ENCODE data around the gene RAI14. TPM values are rescaled to one million over a fixed set of nuclear protein-coding genes. Genes with fewer than 3 reads are reported as not detected.

Gene RAI14
- total RNA-seq = 44.8 and 49.6 TPM in 2 replicates
- polyA plus RNA-seq = 31.3 and 42.2 TPM in 2 replicates

- Histone ChIP-seq H4K20me1 (ENCODE audit: insufficient read depth, poor library complexity, severe bottlenecking) (peaks cover 9% of the 10 kb centered on the region), H2AFZ (peak within 1 kb of the TSS; percentile 92), H3K9me3 (ENCODE audit: low read depth) (no peaks in the 10 kb centered on the region), H3K4me1 (ENCODE audit: insufficient read depth) (peaks cover 10% of the 10 kb centered on the region), H3K4me2 (peak within 1 kb of the TSS; percentile 87), H3K4me3 (peak within 1 kb of the TSS; percentile 73), H3K36me3 (replicated peaks; ENCODE audit: insufficient read depth, low read depth) (no peaks in the 10 kb centered on the region), H3K27ac (peak within 1 kb of the TSS; percentile 98), H3K79me2 (peaks cover 40% of the 10 kb centered on the region), H3K27me3 (no peaks in the 10 kb centered on the region), H3K9me2 (replicated peaks; ENCODE audit: insufficient read depth) (no peaks in the 10 kb centered on the region)
- peak; percentile 92 for DNase-seq (ENCODE audit: low spot score)
- TF ChIP-seq, protein P1, sequence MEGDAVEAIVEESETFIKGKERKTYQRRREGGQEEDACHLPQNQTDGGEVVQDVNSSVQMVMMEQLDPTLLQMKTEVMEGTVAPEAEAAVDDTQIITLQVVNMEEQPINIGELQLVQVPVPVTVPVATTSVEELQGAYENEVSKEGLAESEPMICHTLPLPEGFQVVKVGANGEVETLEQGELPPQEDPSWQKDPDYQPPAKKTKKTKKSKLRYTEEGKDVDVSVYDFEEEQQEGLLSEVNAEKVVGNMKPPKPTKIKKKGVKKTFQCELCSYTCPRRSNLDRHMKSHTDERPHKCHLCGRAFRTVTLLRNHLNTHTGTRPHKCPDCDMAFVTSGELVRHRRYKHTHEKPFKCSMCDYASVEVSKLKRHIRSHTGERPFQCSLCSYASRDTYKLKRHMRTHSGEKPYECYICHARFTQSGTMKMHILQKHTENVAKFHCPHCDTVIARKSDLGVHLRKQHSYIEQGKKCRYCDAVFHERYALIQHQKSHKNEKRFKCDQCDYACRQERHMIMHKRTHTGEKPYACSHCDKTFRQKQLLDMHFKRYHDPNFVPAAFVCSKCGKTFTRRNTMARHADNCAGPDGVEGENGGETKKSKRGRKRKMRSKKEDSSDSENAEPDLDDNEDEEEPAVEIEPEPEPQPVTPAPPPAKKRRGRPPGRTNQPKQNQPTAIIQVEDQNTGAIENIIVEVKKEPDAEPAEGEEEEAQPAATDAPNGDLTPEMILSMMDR (IDR thresholded peaks at IDR 0.05; ENCODE audit: poor library complexity) = no peak
- TF ChIP-seq EZH2phosphoT487 (IDR thresholded peaks at IDR 0.05; ENCODE audit: low read depth, severe bottlenecking, unreplicated experiment) (no peak), EZH2 (IDR thresholded peaks at IDR 0.05; ENCODE audit: borderline replicate concordance) (no peak)
- 1% methylated on average over 18 of the region's 79 CpGs for WGBS (ENCODE audit: low lambda C conversion rate, missing lambda C conversion rate)
Measured at GRCh38 chr5:34656001-34656699, at the start of gene RAI14. TSS of gene RAI14 (plus strand) at chr5:34656328. CDS start at chr5:34686920, 30,592 bp downstream.

DNA sequence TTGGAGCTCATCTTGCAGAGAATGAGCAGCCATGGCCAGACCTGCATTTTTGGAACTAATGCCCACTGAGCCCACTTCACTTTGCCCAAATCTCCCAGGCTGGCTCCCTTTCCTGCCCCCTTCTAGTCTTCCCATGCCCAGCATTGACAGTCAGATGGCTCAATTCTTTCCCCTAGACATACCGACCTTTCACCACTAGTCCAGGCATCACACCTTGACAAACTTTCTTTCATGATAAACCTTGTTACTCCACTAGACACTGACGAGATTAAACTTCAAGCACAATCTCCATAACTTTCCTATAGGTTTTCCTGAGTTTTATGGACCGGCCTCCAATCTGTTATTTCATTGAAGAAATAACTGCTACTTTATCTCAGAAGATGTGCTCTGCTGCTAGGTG lies 47.8 kb upstream of the RAI14 start:
- DNase-seq (ENCODE audit: low spot score) = no peak
- no peak overlapping the region for H3K4me2 ChIP-seq

GRCh38 chr5:34608859-34609648 lies 47.1 kb upstream of the RAI14 start:
- DNase-seq (ENCODE audit: low spot score) = peak; percentile 33
- Histone ChIP-seq H3K79me2 (no peaks in the 10 kb centered on the region), H3K9me2 (replicated peaks; ENCODE audit: insufficient read depth) (no peaks in the 10 kb centered on the region), H2AFZ (no peak overlapping the region), H3K27me3 (no peaks in the 10 kb centered on the region), H3K36me3 (replicated peaks; ENCODE audit: insufficient read depth, low read depth) (no peaks in the 10 kb centered on the region), H3K4me3 (no peak overlapping the region), H3K4me1 (ENCODE audit: insufficient read depth) (peaks cover 5% of the 10 kb centered on the region), H3K4me2 (no peak overlapping the region), H3K9me3 (ENCODE audit: low read depth) (no peaks in the 10 kb centered on the region), H4K20me1 (ENCODE audit: insufficient read depth, poor library complexity, severe bottlenecking) (no peaks in the 10 kb centered on the region), H3K27ac (peak overlapping the region; percentile 58)
- no peak for TF ChIP-seq EZH2phosphoT487 (IDR thresholded peaks at IDR 0.05; ENCODE audit: low read depth, severe bottlenecking, unreplicated experiment)
- 45% methylated on average over 3 of the region's 3 CpGs for WGBS (ENCODE audit: low lambda C conversion rate, missing lambda C conversion rate)

More for the DNA sequence above, 47.8 kb upstream of the RAI14 start:
- no peak overlapping the region for H2AFZ ChIP-seq
- H3K27ac ChIP-seq = peak overlapping the region; percentile 58
- 69% methylated on average over 3 of the region's 3 CpGs for WGBS (ENCODE audit: low lambda C conversion rate, missing lambda C conversion rate)
- H3K79me2 ChIP-seq = no peaks in the 10 kb centered on the region
- TF ChIP-seq, protein P1 (IDR thresholded peaks at IDR 0.05; ENCODE audit: poor library complexity) = no peak
- no peak for TF ChIP-seq EZH2 (IDR thresholded peaks at IDR 0.05; ENCODE audit: borderline replicate concordance)
- no peak for TF ChIP-seq EZH2phosphoT487 (IDR thresholded peaks at IDR 0.05; ENCODE audit: low read depth, severe bottlenecking, unreplicated experiment)
- H3K27me3 ChIP-seq = no peaks in the 10 kb centered on the region
- no peaks in the 10 kb centered on the region for H4K20me1 ChIP-seq (ENCODE audit: insufficient read depth, poor library complexity, severe bottlenecking)
- H3K36me3 ChIP-seq (replicated peaks; ENCODE audit: insufficient read depth, low read depth) = no peaks in the 10 kb centered on the region
- peaks cover 5% of the 10 kb centered on the region for H3K4me1 ChIP-seq (ENCODE audit: insufficient read depth)
- H3K9me3 ChIP-seq (ENCODE audit: low read depth) = no peaks in the 10 kb centered on the region
- no peak overlapping the region for H3K4me3 ChIP-seq
- H3K9me2 ChIP-seq (replicated peaks; ENCODE audit: insufficient read depth) = no peaks in the 10 kb centered on the region

- H3K9me3 ChIP-seq (ENCODE audit: low read depth) = no peaks in the 10 kb centered on the region
- peaks cover 5% of the 10 kb centered on the region for H3K4me1 ChIP-seq (ENCODE audit: insufficient read depth)
- 75% methylated on average over 6 of the region's 6 CpGs for WGBS (ENCODE audit: low lambda C conversion rate, missing lambda C conversion rate)
- H3K4me3 ChIP-seq = no peak overlapping the region
- no peaks in the 10 kb centered on the region for H3K27me3 ChIP-seq
- H3K79me2 ChIP-seq = no peaks in the 10 kb centered on the region
- TF ChIP-seq, protein P1 (IDR thresholded peaks at IDR 0.05; ENCODE audit: poor library complexity) = no peak
- TF ChIP-seq EZH2 (IDR thresholded peaks at IDR 0.05; ENCODE audit: borderline replicate concordance) (no peak), EZH2phosphoT487 (IDR thresholded peaks at IDR 0.05; ENCODE audit: low read depth, severe bottlenecking, unreplicated experiment) (no peak)
- H2AFZ ChIP-seq = no peak overlapping the region
- no peaks in the 10 kb centered on the region for H3K36me3 ChIP-seq (replicated peaks; ENCODE audit: insufficient read depth, low read depth)
- no peaks in the 10 kb centered on the region for H4K20me1 ChIP-seq (ENCODE audit: insufficient read depth, poor library complexity, severe bottlenecking)
- DNase-seq (ENCODE audit: low spot score) = no peak
- H3K27ac ChIP-seq = peak overlapping the region; percentile 58
- H3K9me2 ChIP-seq (replicated peaks; ENCODE audit: insufficient read depth) = no peaks in the 10 kb centered on the region
- no peak overlapping the region for H3K4me2 ChIP-seq
Measured at GRCh38 chr5:34609951-34610441, 46.1 kb upstream of the RAI14 start.
